Urothelium cell line (cell line): ENCODE results near the gene SPNS1.
A peak's percentile ranks its signal among the peaks of the same experiment; 100 is the strongest.
"Not testable (repeated sequence)": the region's sequence is repeated elsewhere in the genome, so short reads cannot be mapped to it uniquely, and the experiment has no call there.

ENCODE experiments used
- DNase-seq: peaks from one replicate; pipeline ENCODE4 v3.0.0; 2011; ENCODE audit warnings: low spot score, mixed read lengths
- FAIRE-seq: peaks from 2 replicates; lab custom pipeline; 2011; peaks lifted over from hg19 to GRCh38; lab: Jason Lieb, UNC

Gene SPNS1

GRCh38 chr16:28951410-28951943 is 23.1 kb upstream of the SPNS1 start:
- no peak for FAIRE-seq
- DNase-seq: no peak

GRCh38 chr16:28958216-28958615 is 16.4 kb upstream of the SPNS1 start:
- FAIRE-seq (no peak), DNase-seq (no peak)

GRCh38 chr16:28958836-28959235 is 15.7 kb upstream of the SPNS1 start:
- FAIRE-seq: no peak
- DNase-seq: no peak

DNA sequence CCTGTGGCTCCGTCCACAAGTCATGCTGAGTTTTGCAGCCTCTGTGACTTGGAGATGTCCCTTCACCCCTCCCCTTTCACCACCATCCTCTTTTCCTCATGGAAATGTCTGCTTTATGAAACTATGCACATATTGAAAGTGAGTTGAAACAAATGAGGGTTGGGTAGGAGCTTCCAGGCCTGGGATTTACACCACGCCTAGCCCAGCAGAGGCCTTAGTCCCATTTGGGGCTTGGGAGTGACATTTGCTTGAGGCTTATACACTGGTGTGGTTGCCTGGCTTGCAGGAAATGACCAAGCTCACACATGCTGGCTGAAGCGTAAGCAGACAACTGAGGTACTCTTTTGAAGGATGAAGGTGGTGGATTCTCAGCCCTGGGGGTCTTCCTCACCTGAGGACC is 10.5 kb upstream of the SPNS1 start:
- DNase-seq: no peak
- no peak for FAIRE-seq

GRCh38 chr16:28964496-28964895 is 10.1 kb upstream of the SPNS1 start:
- DNase-seq (no peak), FAIRE-seq (no peak)

DNA sequence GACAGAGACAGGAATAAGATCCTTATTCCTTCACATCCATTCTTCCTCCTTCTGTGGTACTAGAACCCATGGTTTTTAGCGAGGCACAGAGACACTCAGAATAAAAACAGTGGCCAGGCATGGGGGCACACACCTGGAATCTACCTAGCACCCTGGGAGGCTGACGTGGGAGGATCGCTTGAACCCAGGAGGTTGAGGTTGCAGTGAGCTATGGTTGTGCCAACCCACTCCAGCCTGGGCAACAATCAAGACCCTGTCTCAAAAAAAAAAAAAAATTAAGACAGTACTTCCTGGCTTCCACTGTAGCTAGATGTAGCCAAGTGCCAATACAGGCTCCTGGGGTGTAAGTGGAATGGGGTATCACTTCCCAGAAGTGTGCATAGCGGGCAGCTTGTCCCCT is 7.4 kb upstream of the SPNS1 start:
- no peak for DNase-seq
- FAIRE-seq: no peak

GRCh38 chr16:28969696-28970095 is 4.9 kb upstream of the SPNS1 start:
- not testable (repeated sequence) for FAIRE-seq, DNase-seq

DNA sequence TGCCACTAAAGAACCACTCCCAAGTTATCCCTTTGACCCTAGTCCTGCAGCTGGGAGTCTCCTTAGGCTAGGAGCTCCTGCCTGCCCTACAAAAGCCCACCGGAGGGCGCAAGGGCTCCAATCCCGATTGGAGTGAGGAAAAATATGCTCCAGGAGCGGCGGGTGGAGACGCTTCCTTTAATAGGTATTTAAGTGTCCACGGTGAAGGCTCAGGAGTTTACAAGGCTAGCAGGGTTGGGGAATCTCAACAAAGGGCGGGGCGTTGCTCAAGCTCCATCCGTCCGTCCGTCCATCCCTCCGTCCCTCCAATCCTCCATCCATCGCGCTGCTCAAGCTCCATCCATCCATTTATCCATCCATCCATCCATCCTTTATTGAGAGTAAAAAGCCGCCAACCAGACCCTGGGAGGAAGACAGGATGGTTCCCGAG is 556 bp upstream of the SPNS1 start:
- DNase-seq (peak; percentile 68), FAIRE-seq (no peak)

GRCh38 chr16:28975158-28975599 is 601 bp downstream of the SPNS1 start:
- DNase-seq: no peak

GRCh38 chr16:28977703-28978662 is 3.4 kb downstream of the SPNS1 start:
- DNase-seq (no peak), FAIRE-seq (no peak)

More at GRCh38 chr16:28975158-28975599, 601 bp downstream of the SPNS1 start:
- no peak for FAIRE-seq

DNA sequence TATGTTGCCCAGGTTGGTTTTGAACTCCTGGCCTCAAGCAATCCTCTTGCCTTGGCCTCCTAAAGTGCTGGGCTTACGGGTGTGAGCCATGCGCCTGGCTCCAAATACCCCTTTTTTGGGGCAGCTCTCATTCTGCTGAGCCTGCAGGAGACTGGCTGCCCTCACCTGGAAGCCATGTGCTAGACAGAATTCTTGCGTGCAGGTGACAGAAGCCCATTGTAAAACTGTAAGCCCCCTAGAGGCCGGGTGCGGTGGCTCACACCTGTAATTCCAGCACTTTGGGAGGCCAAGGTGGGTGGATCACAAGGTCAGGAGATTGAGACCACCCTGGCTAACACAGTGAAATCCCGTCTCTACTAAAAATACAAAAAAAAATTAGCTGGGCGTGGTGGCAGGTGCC is 5.8 kb downstream of the SPNS1 start:
- FAIRE-seq, DNase-seq: not testable (repeated sequence)

DNA sequence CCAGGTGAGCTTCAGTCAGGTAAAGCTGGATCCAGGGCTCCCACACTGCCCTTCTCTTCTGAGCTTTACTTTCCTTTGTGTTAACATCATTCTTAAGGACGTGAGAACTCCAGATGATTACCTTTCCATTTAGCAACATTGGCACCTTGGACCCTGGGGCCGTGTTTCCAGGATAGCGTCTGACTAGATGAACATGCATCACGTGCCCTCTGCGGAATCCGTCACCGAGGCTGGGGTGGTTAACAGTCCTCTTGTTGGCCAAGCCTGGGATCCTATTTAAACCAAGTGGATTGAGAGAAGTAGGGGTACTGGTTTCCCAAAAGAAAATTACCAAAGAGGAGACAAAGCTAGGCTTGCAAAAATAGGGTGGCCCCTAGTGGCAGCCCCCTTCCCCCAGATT is 6.4 kb downstream of the SPNS1 start:
- FAIRE-seq (no peak), DNase-seq (no peak)

DNA sequence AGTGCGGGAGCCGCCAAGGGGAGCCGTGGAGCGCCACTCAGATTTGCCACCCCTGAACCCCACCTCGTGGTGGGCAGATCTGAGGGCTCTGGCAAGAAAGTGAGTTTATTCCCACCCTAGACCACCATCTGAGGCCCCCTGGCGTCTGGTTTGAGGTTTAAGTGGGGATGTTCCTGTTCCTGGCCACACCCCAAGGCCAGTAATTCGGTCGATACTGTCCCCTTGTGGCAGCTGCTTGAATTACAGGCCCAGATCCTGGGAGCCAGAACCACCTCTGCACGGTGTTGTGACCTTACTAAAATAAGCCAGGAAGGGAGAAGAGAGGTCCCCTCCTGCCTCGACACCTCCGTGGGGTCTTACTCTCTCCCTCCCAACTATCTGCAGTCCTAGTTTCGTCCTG is 6.9 kb downstream of the SPNS1 start:
- no peak for FAIRE-seq
- no peak for DNase-seq

GRCh38 chr16:28982418-28982817 is 7.8 kb downstream of the SPNS1 start:
- FAIRE-seq (no peak), DNase-seq (no peak)

DNA sequence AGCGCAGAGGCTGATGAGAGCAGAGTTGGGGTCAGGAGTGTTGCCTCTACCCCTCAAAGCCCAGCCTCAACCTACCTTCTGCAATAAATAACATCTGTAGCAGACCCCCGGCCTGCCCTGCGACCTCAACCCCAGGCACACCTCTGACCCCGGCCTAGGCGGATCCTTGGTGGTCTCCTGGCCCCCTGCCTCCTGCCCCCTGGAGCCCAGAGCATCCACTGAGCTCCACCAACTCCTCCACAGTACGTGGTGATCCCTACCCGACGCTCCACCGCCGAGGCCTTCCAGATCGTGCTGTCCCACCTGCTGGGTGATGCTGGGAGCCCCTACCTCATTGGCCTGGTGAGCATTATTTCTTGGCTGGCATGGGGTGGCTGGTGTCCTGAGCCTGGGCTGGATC is 8.4 kb downstream of the SPNS1 start:
- no peak for FAIRE-seq

GRCh38 chr16:28983644-28984043 is 9.1 kb downstream of the SPNS1 start:
- DNase-seq (no peak), FAIRE-seq (no peak)

More for the DNA sequence above, 8.4 kb downstream of the SPNS1 start:
- DNase-seq: no peak

- FAIRE-seq (no peak), DNase-seq (no peak)
Measured at GRCh38 chr16:28984091-28984490, 9.5 kb downstream of the SPNS1 start.

DNA sequence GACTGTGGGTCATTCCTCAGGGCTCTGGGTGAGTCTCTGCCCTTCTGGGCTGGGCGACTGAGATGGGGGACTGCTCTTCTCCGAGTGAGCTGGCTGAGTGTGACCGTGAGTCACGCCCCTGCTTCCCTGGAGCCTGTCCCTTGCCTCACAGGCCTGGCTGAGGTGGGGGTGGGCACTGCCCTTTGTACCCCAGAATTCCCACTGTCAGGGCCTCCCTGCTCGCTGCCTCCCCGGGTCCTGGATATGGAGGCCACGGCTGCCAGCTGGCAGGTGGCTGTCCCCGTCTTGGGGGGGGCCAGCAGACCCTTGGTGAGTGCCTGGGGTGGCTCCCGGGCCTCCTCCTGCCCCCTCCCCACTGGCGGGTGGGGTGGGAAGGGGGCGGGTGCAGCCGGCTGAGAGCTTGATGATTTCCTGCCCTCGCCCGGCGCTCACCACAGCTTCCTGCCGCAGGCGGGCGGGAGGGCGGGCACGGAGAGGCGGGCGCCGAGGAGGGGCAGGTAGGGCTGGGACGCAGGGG is 10.1 kb downstream of the SPNS1 start, which contains the start of gene LAT:
Gene LAT, plus strand, starts transcription at position 434 of the 517 bp plus-strand sequence. CDS start 366 bp downstream, outside the sequence.
- peak; percentile 75 for DNase-seq
- FAIRE-seq: no peak

GRCh38 chr16:28985211-28986041 is 10.8 kb downstream of the SPNS1 start:
- FAIRE-seq: no peak

DNA sequence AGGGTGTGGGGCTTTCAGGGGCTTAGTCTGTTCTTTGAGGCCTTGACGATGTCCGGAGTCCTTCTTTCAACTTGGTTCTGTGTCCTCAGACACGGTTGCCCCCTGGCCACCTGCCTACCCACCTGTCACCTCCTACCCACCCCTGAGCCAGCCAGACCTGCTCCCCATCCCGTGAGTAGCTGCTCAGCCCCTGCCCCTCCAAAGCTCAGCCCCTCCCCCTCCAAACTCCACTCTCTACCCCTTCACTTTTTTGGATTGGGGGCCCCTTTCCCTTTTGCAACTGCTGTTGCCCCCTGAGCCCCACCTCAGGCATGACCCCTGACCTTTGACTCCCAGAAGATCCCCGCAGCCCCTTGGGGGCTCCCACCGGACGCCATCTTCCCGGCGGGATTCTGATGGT is 11.5 kb downstream of the SPNS1 start:
- no peak for FAIRE-seq
- no peak for DNase-seq

More at GRCh38 chr16:28985211-28986041, 10.8 kb downstream of the SPNS1 start:
- no peak for DNase-seq

DNA sequence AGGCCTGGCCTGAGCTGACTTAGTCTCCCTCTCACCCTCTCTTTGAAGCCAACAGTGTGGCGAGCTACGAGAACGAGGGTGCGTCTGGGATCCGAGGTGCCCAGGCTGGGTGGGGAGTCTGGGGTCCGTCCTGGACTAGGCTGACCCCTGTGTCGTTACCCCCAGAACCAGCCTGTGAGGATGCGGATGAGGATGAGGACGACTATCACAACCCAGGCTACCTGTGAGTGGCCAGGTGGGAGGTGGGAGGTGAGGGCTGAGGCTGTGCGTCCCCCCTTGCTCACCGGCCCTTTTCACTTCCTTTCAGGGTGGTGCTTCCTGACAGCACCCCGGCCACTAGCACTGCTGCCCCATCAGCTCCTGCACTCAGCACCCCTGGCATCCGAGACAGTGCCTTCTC is 11.9 kb downstream of the SPNS1 start:
- FAIRE-seq: no peak
- no peak for DNase-seq
